GM12892 (cell line): Measurements from ENCODE around the gene KDM1B.

ENCODE experiments used
- POLR2A ChIP-seq: IDR thresholded peaks from 2 replicates; pipeline ENCODE4 v1.6.1; 2011; ENCODE audit warnings: low read depth, low read length, control low read depth
- POLR2AphosphoS5 ChIP-seq: IDR thresholded peaks from 2 replicates; pipeline ENCODE4 v1.6.1; 2011; ENCODE audit warnings: low read depth, low read length, control low read depth

GRCh38 chr6:18269717-18270116, 114.5 kb downstream of the KDM1B start:
- TF ChIP-seq POLR2AphosphoS5, result no peak
- no peak for TF ChIP-seq POLR2A
